GM23338 (cell line): Measurements from ENCODE around the gene SF3A1.

Source experiments
- CREB1 ChIP-seq: fragments of 250-450 bp; sonication (Bioruptor Pico); IDR thresholded peaks from 2 replicates; pipeline ENCODE4 v1.5.0; 2020; ENCODE audit warnings: low read depth, mild to moderate bottlenecking, moderate library complexity
- CTCF ChIP-seq, 2 experiments: fragments of 200-600 bp in 1 of 2; sonication (generic) in 1 of 2; conservative IDR thresholded peaks; 2 replicates each; pipeline versions ENCODE4 v1.5.1 to v1.6.1; 2016 to 2017; ENCODE audit warnings: antibody characterized with exemption in 2 of 2, low read depth in 2 of 2, mild to moderate bottlenecking in 2 of 2, moderate library complexity in 1 of 2
- EZH2 ChIP-seq: fragments of 200-600 bp; sonication (generic); IDR thresholded peaks from one replicate; pipeline ENCODE4 v1.8.0; 2017; ENCODE audit warnings: antibody characterized with exemption, mild to moderate bottlenecking, low read depth; ENCODE audit not compliant: unreplicated experiment
- EZH2phosphoT487 ChIP-seq: fragments of 200-600 bp; sonication (generic); IDR thresholded peaks from one replicate; pipeline ENCODE4 v1.8.1; 2018; ENCODE audit warnings: antibody characterized with exemption; ENCODE audit not compliant: unreplicated experiment
- NANOG ChIP-seq: IDR thresholded peaks from 2 replicates; pipeline ENCODE4 v1.6.1; 2016; ENCODE audit warnings: antibody characterized with exemption, borderline replicate concordance
- POLR2AphosphoS5 ChIP-seq: IDR thresholded peaks from 2 replicates; pipeline ENCODE4 v1.6.1; 2016; ENCODE audit warnings: antibody characterized with exemption, low read depth
- STAT1 ChIP-seq: IDR thresholded peaks from one replicate; pipeline ENCODE4 v1.6.1; 2016; ENCODE audit warnings: antibody characterized with exemption; ENCODE audit not compliant: unreplicated experiment
- ZNF114 ChIP-seq: fragments of 250-450 bp; sonication (Bioruptor Pico); IDR thresholded peaks from 2 replicates; pipeline ENCODE4 v1.5.0; 2020; ENCODE audit warnings: mild to moderate bottlenecking, moderate library complexity
- ZNF331 ChIP-seq: fragments of 250-450 bp; sonication (Bioruptor Pico); IDR thresholded peaks from 2 replicates; pipeline ENCODE4 v1.5.0; 2020; ENCODE audit warnings: low read depth, mild to moderate bottlenecking, moderate library complexity
- TF ChIP-seq, protein P1 (sequence below): IDR thresholded peaks from one replicate; pipeline ENCODE4 v1.6.1; 2018; ENCODE audit warnings: antibody characterized with exemption; ENCODE audit not compliant: unreplicated experiment

- TF ChIP-seq CTCF (conservative IDR thresholded peaks at IDR 0.05; ENCODE audit: low read depth in 2 of 2) (no peak), NANOG (no peak), POLR2AphosphoS5 (no peak), CREB1 (no peak), EZH2phosphoT487 (no peak), ZNF114 (CRISPR knock-in tag) (no peak), EZH2 (no peak), ZNF331 (CRISPR knock-in tag) (no peak), STAT1 (no peak)
- TF ChIP-seq, protein P1, sequence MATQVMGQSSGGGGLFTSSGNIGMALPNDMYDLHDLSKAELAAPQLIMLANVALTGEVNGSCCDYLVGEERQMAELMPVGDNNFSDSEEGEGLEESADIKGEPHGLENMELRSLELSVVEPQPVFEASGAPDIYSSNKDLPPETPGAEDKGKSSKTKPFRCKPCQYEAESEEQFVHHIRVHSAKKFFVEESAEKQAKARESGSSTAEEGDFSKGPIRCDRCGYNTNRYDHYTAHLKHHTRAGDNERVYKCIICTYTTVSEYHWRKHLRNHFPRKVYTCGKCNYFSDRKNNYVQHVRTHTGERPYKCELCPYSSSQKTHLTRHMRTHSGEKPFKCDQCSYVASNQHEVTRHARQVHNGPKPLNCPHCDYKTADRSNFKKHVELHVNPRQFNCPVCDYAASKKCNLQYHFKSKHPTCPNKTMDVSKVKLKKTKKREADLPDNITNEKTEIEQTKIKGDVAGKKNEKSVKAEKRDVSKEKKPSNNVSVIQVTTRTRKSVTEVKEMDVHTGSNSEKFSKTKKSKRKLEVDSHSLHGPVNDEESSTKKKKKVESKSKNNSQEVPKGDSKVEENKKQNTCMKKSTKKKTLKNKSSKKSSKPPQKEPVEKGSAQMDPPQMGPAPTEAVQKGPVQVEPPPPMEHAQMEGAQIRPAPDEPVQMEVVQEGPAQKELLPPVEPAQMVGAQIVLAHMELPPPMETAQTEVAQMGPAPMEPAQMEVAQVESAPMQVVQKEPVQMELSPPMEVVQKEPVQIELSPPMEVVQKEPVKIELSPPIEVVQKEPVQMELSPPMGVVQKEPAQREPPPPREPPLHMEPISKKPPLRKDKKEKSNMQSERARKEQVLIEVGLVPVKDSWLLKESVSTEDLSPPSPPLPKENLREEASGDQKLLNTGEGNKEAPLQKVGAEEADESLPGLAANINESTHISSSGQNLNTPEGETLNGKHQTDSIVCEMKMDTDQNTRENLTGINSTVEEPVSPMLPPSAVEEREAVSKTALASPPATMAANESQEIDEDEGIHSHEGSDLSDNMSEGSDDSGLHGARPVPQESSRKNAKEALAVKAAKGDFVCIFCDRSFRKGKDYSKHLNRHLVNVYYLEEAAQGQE, result no peak
These were observed 30.9 kb downstream of the SF3A1 start for GRCh38 chr22:30325724-30326254.
